ENCODE results near the gene ST7. TPM values are rescaled to one million over a fixed set of nuclear protein-coding genes. Genes with fewer than 3 reads are reported as not detected.

ST7 gene
- polyA plus RNA-seq, 1 donor (not counting 4 experiments of a cell fraction or from before 2014, with no cell fraction given) = 16.9 TPM

GRCh38 chr7:117064688-117065087 is 111.4 kb downstream of the ST7 start:
- Histone ChIP-seq H3K27me3 (ENCODE audit: control insufficient read depth, extremely low read depth, insufficient read depth, low read length) (no peaks in the 10 kb centered on the region), H3K4me3 (ENCODE audit: control insufficient read depth in 2 of 3, extremely low read depth in 1 of 3, insufficient read depth in 2 of 3, low read depth in 1 of 3, low read length in 3 of 3) (no peak overlapping the region), H3K9ac (ENCODE audit: control insufficient read depth, extremely low read depth, insufficient read depth, low read length) (no peak overlapping the region), H3K27ac (ENCODE audit: control insufficient read depth, insufficient read depth, low read length) (no peak overlapping the region), H3K9me3 (ENCODE audit: control insufficient read depth, low read depth, low read length) (no peaks in the 10 kb centered on the region), H3K36me3 (ENCODE audit: control insufficient read depth in 2 of 2, extremely low read depth in 1 of 2, insufficient read depth in 2 of 2, low read length in 2 of 2) (no peaks in the 10 kb centered on the region), H2AFZ (ENCODE audit: control insufficient read depth, low read length) (no peak overlapping the region), H3K9me1 (ENCODE audit: control insufficient read depth, extremely low read depth, insufficient read depth, low read length) (no peaks in the 10 kb centered on the region), H3K79me2 (ENCODE audit: control insufficient read depth, insufficient read depth, low read length) (no peaks in the 10 kb centered on the region), H3K4me1 (ENCODE audit: control insufficient read depth, extremely low read depth, insufficient read depth, low read length) (peaks cover 11% of the 10 kb centered on the region), H3K4me2 (ENCODE audit: control insufficient read depth, extremely low read depth, insufficient read depth, low read depth, low read length) (no peak overlapping the region), H4K20me1 (ENCODE audit: control insufficient read depth, extremely low read depth, insufficient read depth, low read length) (no peaks in the 10 kb centered on the region)
- TF ChIP-seq CTCF (optimal IDR thresholded peaks at IDR 0.05 in 1 of 3, IDR thresholded peaks at IDR 0.05 in 1 of 3, conservative IDR thresholded peaks at IDR 0.05 in 1 of 3; ENCODE audit: extremely low read depth in 1 of 3, insufficient read depth in 2 of 3, low read length in 3 of 3) (no peak), EZH2 (IDR thresholded peaks at IDR 0.05; ENCODE audit: low read length) (no peak)
- dilution Hi-C loops (cut with MboI; ENCODE audit: extremely low pct_ligation_motif_present, low sequenced_read_pairs) = no loop called here
- DNase-seq (ENCODE audit: low read depth, low spot score) (no peak), FAIRE-seq (no peak)

GRCh38 chr7:117065571-117066150 is 112.4 kb downstream of the ST7 start:
- no peaks in the 10 kb centered on the region for H3K36me3 ChIP-seq (ENCODE audit: control insufficient read depth in 2 of 2, extremely low read depth in 1 of 2, insufficient read depth in 2 of 2, low read length in 2 of 2)
- no peak overlapping the region for H2AFZ ChIP-seq (ENCODE audit: control insufficient read depth, low read length)
- no peaks in the 10 kb centered on the region for H3K79me2 ChIP-seq (ENCODE audit: control insufficient read depth, insufficient read depth, low read length)
- H3K27me3 ChIP-seq (ENCODE audit: control insufficient read depth, extremely low read depth, insufficient read depth, low read length) = no peaks in the 10 kb centered on the region
- dilution Hi-C loops (cut with MboI; ENCODE audit: extremely low pct_ligation_motif_present, low sequenced_read_pairs) = no loop called here
- H4K20me1 ChIP-seq (ENCODE audit: control insufficient read depth, extremely low read depth, insufficient read depth, low read length) = no peaks in the 10 kb centered on the region
- no peak for TF ChIP-seq EZH2 (IDR thresholded peaks at IDR 0.05; ENCODE audit: low read length)
- TF ChIP-seq CTCF (optimal IDR thresholded peaks at IDR 0.05 in 1 of 3, IDR thresholded peaks at IDR 0.05 in 1 of 3, conservative IDR thresholded peaks at IDR 0.05 in 1 of 3; ENCODE audit: extremely low read depth in 1 of 3, insufficient read depth in 2 of 3, low read length in 3 of 3) = no peak
- H3K9me3 ChIP-seq (ENCODE audit: control insufficient read depth, low read depth, low read length) = no peaks in the 10 kb centered on the region
- FAIRE-seq (no peak), DNase-seq (ENCODE audit: low read depth, low spot score) (no peak)
- H3K4me3 ChIP-seq (ENCODE audit: control insufficient read depth in 2 of 3, extremely low read depth in 1 of 3, insufficient read depth in 2 of 3, low read depth in 1 of 3, low read length in 3 of 3) = no peak overlapping the region
- H3K9me1 ChIP-seq (ENCODE audit: control insufficient read depth, extremely low read depth, insufficient read depth, low read length) = no peaks in the 10 kb centered on the region
- H3K4me2 ChIP-seq (ENCODE audit: control insufficient read depth, extremely low read depth, insufficient read depth, low read depth, low read length) = no peak overlapping the region
- peaks cover 11% of the 10 kb centered on the region for H3K4me1 ChIP-seq (ENCODE audit: control insufficient read depth, extremely low read depth, insufficient read depth, low read length)
- no peak overlapping the region for H3K9ac ChIP-seq (ENCODE audit: control insufficient read depth, extremely low read depth, insufficient read depth, low read length)
- no peak overlapping the region for H3K27ac ChIP-seq (ENCODE audit: control insufficient read depth, insufficient read depth, low read length)
